Measurements from ENCODE around the gene PMPCB. TPM values are rescaled to one million over a fixed set of nuclear protein-coding genes. Genes with fewer than 3 reads are reported as not detected.
A peak's percentile ranks its signal among the peaks of the same experiment; 100 is the strongest.

PMPCB gene
- total RNA-seq, 1 donor from 2014 or later: 164 TPM

DNA sequence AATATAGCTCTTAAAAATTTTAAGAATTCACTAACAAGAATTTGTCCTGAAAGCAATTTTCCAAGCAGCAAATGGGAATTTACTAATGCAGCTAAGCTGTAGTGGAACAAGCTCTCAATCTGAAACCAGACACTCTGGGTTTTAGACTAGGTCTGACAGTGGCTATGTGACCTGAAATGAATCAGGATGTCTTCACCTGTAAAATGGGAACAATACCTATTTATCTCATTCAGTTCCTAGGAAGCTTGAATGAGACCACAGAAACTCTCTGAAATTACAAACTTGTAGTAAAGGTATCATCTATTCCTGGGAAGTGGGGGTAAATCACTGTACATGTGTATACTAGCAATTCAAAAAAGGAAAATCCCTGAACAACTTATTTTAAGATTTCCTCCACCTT is 46.1 kb downstream of the PMPCB start:
- Histone ChIP-seq H3K4me2 (peak overlapping the region; percentile 96), H2AFZ (replicated peaks) (no peak overlapping the region), H3K4me3 (peak overlapping the region; percentile 86), H3K4me1 (peaks cover 13% of the 10 kb centered on the region), H3K9ac (peak overlapping the region; percentile 79), H3F3A (ENCODE audit: low read depth) (peaks cover 4% of the 10 kb centered on the region), H4K20me1 (ENCODE audit: low read depth) (peaks cover 5% of the 10 kb centered on the region), H3K9me3 (ENCODE audit: low read depth) (no peaks in the 10 kb centered on the region), H3K79me2 (ENCODE audit: low read depth) (peaks cover 65% of the 10 kb centered on the region), H3K27me3 (no peaks in the 10 kb centered on the region), H3K36me3 (peaks cover 6% of the 10 kb centered on the region), H3K27ac (no peak overlapping the region)
- Mint-ChIP-seq H3K27ac (no peak overlapping the region), H3K9me3 (no peaks in the 10 kb centered on the region), H3K36me3 (peaks cover 20% of the 10 kb centered on the region), H3K4me3 (peak overlapping the region; percentile 99), H3K4me1 (peaks cover 13% of the 10 kb centered on the region), H3K27me3 (ENCODE audit: insufficient read depth, low read depth) (no peaks in the 10 kb centered on the region)
- DNase-seq (ENCODE audit: low spot score): no peak
- TF ChIP-seq, protein P1, sequence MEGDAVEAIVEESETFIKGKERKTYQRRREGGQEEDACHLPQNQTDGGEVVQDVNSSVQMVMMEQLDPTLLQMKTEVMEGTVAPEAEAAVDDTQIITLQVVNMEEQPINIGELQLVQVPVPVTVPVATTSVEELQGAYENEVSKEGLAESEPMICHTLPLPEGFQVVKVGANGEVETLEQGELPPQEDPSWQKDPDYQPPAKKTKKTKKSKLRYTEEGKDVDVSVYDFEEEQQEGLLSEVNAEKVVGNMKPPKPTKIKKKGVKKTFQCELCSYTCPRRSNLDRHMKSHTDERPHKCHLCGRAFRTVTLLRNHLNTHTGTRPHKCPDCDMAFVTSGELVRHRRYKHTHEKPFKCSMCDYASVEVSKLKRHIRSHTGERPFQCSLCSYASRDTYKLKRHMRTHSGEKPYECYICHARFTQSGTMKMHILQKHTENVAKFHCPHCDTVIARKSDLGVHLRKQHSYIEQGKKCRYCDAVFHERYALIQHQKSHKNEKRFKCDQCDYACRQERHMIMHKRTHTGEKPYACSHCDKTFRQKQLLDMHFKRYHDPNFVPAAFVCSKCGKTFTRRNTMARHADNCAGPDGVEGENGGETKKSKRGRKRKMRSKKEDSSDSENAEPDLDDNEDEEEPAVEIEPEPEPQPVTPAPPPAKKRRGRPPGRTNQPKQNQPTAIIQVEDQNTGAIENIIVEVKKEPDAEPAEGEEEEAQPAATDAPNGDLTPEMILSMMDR (IDR thresholded peaks at IDR 0.05): no peak
- TF ChIP-seq EZH2 (IDR thresholded peaks at IDR 0.05) (no peak), EZH2phosphoT487 (IDR thresholded peaks at IDR 0.05) (no peak)

DNA sequence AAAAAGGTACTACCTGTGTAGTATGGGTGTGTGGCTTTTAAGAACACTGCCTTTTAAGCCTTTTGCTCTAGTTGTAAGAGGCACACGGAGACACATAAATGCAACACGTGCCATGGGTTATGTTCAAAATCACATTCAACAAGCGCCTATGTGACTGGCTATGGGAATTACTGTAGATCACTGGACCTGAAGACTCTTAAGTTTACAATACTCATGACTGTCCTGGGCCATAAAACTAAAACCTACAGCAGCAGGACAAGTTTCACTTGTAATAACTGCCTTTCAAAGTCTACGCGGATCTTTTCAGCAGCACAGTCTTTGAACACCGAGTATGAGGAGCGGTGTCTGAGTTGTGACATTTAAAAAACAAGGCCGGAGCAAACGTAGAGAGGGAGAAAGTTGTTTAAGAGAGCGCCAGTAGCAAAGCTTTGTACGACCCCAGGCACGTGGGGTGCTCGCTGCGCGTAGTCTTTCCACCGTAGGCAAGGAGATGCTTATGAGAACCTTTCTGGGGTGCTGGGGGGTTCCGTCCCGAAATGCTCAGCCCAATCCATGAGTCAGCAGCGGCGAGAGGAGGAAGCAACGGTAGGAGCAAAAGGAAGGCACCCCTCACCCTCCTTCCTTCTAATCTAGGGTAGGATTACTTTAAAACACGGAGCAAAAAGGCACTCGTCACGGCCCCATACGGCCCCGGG is 46.7 kb downstream of the PMPCB start:
- H3K27me3 ChIP-seq: no peaks in the 10 kb centered on the region
- H4K20me1 ChIP-seq (ENCODE audit: low read depth): peaks cover 10% of the 10 kb centered on the region
- H3K4me3 Mint-ChIP-seq: peak overlapping the region; percentile 99
- H3K9me3 ChIP-seq (ENCODE audit: low read depth): no peaks in the 10 kb centered on the region
- peak overlapping the region; percentile 53 for H3K27ac ChIP-seq
- peaks cover 19% of the 10 kb centered on the region for H3K4me1 ChIP-seq
- peak overlapping the region; percentile 96 for H3K4me2 ChIP-seq
- no peaks in the 10 kb centered on the region for H3K9me3 Mint-ChIP-seq
- peak overlapping the region; percentile 100 for H2AFZ ChIP-seq (replicated peaks)
- peak overlapping the region; percentile 86 for H3K4me3 ChIP-seq
- peaks cover 6% of the 10 kb centered on the region for H3K36me3 ChIP-seq
- peak; percentile 33 for DNase-seq (ENCODE audit: low spot score)
- H3K9ac ChIP-seq: peak overlapping the region; percentile 79
- peaks cover 70% of the 10 kb centered on the region for H3K79me2 ChIP-seq (ENCODE audit: low read depth)
- H3K27me3 Mint-ChIP-seq (ENCODE audit: insufficient read depth, low read depth): no peaks in the 10 kb centered on the region
- H3K27ac Mint-ChIP-seq: peak overlapping the region; percentile 96
- TF ChIP-seq EZH2 (IDR thresholded peaks at IDR 0.05) (no peak), EZH2phosphoT487 (IDR thresholded peaks at IDR 0.05) (no peak)
- TF ChIP-seq, protein P1 (IDR thresholded peaks at IDR 0.05): no peak
- H3F3A ChIP-seq (ENCODE audit: low read depth): peaks cover 4% of the 10 kb centered on the region
- H3K36me3 Mint-ChIP-seq: peaks cover 20% of the 10 kb centered on the region
- H3K4me1 Mint-ChIP-seq: peaks cover 18% of the 10 kb centered on the region

DNA sequence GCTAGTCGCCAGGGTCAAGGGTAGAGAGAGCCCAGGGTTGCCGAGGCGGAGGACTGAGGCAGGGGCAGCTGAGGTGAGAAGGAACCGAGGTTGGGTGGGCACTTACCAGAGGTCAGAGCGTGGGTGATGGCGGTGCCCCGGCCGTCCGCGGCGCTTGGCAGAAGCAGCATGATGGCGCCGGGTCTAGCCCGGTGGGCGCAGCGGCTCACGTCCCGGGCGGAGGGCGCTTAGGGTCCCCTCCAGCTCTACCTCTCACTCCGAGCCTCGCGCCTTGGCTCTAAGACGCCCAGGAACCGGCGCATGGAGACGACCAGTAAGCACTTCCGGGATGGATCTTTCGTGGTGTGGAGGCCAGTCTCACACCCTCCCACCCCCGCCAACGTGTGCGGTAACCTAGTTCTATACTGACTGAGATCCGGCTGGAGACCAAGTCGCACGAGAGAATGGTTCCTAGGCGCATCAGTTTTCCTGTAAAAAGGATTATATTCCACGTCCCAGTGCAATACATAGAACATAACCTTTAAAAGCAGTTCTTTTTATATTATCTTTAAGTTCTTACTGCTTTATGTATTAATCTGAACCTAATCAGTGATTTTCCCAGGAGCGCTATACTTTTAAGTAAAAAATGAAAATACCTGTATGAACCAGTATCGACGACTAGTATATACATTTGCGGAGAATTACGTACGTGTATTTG is 47.4 kb downstream of the PMPCB start, which contains the start of gene DNAJC2:
Gene DNAJC2, minus strand, starts transcription at position 315 of the 697 bp plus-strand sequence. Its CDS starts 145 bp downstream, at position 170.
- Histone ChIP-seq H3F3A (ENCODE audit: low read depth) (peaks cover 4% of the 10 kb centered on the region), H3K27ac (peak within 1 kb of the TSS; percentile 53), H3K36me3 (peaks cover 6% of the 10 kb centered on the region), H3K79me2 (ENCODE audit: low read depth) (peaks cover 70% of the 10 kb centered on the region), H3K27me3 (no peaks in the 10 kb centered on the region), H2AFZ (replicated peaks) (peak within 1 kb of the TSS; percentile 100), H3K4me3 (peak within 1 kb of the TSS; percentile 86), H4K20me1 (ENCODE audit: low read depth) (peaks cover 15% of the 10 kb centered on the region), H3K4me2 (peak within 1 kb of the TSS; percentile 96), H3K9me3 (ENCODE audit: low read depth) (no peaks in the 10 kb centered on the region), H3K4me1 (peaks cover 22% of the 10 kb centered on the region), H3K9ac (peak within 1 kb of the TSS; percentile 79)
- peak within 1 kb of the TSS; percentile 96 for H3K27ac Mint-ChIP-seq
- peak within 1 kb of the TSS; percentile 99 for H3K4me3 Mint-ChIP-seq
- peaks cover 21% of the 10 kb centered on the region for H3K4me1 Mint-ChIP-seq
- TF ChIP-seq EZH2phosphoT487 (IDR thresholded peaks at IDR 0.05): no peak
- TF ChIP-seq EZH2 (IDR thresholded peaks at IDR 0.05): no peak
- TF ChIP-seq, protein P1 (IDR thresholded peaks at IDR 0.05): no peak
- no peaks in the 10 kb centered on the region for H3K27me3 Mint-ChIP-seq (ENCODE audit: insufficient read depth, low read depth)
- no peaks in the 10 kb centered on the region for H3K9me3 Mint-ChIP-seq
- H3K36me3 Mint-ChIP-seq: peaks cover 15% of the 10 kb centered on the region
- DNase-seq (ENCODE audit: low spot score): peak; percentile 95

Data from neural progenitor cell (in vitro differentiated cells).